ENCODE results near the gene HS6ST1.

The HS6ST1 gene

DNA sequence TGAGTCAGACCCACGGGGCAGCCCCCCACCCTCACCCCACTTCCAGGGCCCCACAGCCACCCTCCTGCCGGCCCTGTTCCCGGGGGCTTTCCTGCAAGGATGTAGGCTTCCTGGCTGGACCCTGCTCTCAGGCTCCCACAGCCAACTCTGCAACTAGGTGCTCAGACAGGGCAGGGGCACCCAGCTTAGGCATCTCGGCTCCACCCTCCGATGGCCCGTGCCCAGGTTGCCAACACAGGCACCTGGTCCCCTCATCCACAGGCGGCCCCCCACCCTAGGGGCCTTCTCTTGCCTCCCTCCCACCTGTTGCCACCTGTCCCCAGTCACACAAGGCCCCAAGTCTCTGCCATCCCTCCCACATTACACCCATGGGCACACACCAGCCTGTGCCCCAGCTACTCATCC, 34.6 kb downstream of the HS6ST1 start:
- no peaks in the 10 kb centered on the region for H3K36me3 ChIP-seq (ENCODE audit: control insufficient read depth, insufficient read depth, low read length)
- 90 to 100% methylated on average over 2 to 4 of the region's 7 CpGs for WGBS, 2 experiments (ENCODE audit: insufficient coverage in 2 of 2)

DNA sequence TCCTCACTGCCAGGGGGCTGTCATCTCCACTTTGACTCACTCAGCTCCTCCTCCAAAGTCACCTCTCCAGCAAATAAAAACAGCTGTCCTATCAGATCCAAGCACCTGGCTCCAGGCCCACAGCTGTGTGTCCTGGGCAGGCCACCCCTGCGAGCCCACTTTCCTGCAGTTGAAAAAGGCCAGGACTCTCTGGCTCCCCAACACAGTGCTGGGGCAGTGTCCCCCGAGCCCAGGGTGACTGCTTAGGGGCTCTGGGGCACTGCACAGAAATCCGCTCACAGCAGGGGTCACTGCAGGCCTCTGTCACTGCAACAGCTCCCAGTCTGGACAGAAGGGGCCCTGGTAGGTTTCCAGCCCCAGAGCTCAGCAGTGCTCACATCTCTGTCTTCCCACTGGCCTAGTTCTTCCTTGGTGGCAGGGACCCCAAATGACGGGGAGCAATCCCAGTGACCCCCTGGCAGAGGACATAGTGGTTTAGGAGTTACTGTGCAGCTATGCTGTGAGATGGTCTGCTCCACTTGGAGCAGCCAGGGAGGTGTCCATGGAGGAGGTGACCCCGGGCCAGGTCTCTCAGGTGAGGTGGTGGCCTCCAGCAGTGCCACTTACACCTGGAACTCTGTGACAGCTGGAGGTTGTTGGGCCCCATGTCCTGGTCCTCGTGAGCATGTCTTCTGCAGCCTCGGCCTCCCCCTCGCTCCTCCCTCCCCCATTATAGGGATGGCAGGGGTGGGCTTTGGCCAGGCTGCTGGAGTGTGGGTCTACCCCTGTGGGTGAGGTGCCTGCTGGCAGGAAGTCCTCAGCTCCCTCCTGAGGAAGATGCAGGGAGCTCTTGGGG, 35.5 kb downstream of the HS6ST1 start:
- Histone ChIP-seq H3K4me3 (ENCODE audit: extremely low read depth, insufficient read depth, low read length, poor library complexity, severe bottlenecking) (no peak overlapping the region), H3K36me3 (ENCODE audit: control insufficient read depth, insufficient read depth, low read length) (no peaks in the 10 kb centered on the region), H3K9me3 (ENCODE audit: control insufficient read depth, low read length) (no peaks in the 10 kb centered on the region), H3K4me1 (ENCODE audit: control insufficient read depth, insufficient read depth, low read length, poor library complexity, severe bottlenecking) (peaks cover 8% of the 10 kb centered on the region), H3K27ac (ENCODE audit: low read depth, low read length, severe bottlenecking) (no peak overlapping the region)
- WGBS, 2 experiments (ENCODE audit: insufficient coverage in 2 of 2) = 90 to 98% methylated on average over 5 to 6 of the region's 8 CpGs

More for the DNA sequence above, 34.6 kb downstream of the HS6ST1 start:
- peaks cover 8% of the 10 kb centered on the region for H3K4me1 ChIP-seq (ENCODE audit: control insufficient read depth, insufficient read depth, low read length, poor library complexity, severe bottlenecking)
- H3K27ac ChIP-seq (ENCODE audit: low read depth, low read length, severe bottlenecking) = no peak overlapping the region
- H3K9me3 ChIP-seq (ENCODE audit: control insufficient read depth, low read length) = no peaks in the 10 kb centered on the region
- no peak overlapping the region for H3K4me3 ChIP-seq (ENCODE audit: extremely low read depth, insufficient read depth, low read length, poor library complexity, severe bottlenecking)

DNA sequence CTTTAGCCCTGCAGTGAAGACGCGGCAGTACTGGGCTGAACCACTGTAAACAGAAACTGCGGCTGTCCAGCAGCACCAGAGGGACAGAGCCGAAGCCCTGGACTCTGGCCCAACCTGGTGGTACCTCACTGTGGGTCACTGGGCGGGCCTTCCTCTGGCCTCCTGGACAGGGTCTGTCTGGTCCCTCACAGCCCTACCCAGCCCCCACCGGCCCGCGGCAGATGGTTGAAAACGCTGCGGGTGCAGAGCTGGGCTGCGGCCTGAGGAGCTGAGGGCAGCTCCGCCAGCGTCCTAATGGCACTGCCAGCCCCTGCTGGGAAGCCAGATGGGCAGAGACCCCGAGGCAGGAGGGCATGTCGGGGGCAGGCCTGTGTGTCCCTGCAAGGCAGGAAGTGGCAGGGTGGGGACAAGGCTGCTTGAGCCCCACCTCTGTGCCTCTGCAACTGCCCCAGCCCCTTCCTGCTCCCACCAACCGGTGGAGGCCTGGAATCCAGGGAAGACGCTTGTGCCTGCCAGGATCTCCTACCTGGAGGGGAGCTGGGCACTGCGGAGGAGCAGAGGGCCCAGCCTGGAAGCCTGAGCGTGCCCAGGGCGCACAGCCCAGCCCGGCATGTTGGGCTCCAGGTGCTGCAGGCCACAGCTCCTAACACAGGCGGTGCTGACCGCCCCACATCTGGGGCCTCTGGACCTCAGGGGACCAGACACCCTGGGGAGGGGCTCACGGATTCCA, 36.3 kb downstream of the HS6ST1 start:
- H3K4me1 ChIP-seq (ENCODE audit: control insufficient read depth, insufficient read depth, low read length, poor library complexity, severe bottlenecking) = peaks cover 8% of the 10 kb centered on the region
- 91% methylated on average over 18 to 22 of the region's 24 CpGs for WGBS, 2 experiments (ENCODE audit: insufficient coverage in 2 of 2)
- no peaks in the 10 kb centered on the region for H3K9me3 ChIP-seq (ENCODE audit: control insufficient read depth, low read length)
- H3K27ac ChIP-seq (ENCODE audit: low read depth, low read length, severe bottlenecking) = no peak overlapping the region
- H3K4me3 ChIP-seq (ENCODE audit: extremely low read depth, insufficient read depth, low read length, poor library complexity, severe bottlenecking) = no peak overlapping the region
- H3K36me3 ChIP-seq (ENCODE audit: control insufficient read depth, insufficient read depth, low read length) = no peaks in the 10 kb centered on the region

DNA sequence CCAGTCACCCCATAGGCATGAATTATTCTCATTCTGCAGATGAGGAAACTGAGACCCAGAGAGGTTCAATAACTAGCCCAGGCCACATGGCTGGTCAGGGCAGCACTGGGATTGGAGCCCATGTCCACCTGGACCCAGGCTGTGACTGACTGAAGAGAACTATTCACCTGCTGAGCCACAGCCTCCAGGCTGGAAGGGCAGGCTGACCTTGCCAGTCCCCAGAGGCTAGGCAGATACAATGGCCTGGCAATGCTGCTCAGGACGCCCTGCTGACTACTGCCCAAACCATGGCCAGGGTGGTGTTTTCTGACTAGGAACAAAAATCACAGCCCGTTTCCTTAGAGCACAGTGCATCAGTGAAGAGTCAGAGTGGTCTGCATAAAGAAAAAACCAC, 36.8 kb downstream of the HS6ST1 start:
- 92 to 100% methylated on average over 2 of the region's 2 CpGs for WGBS, 2 experiments (ENCODE audit: insufficient coverage in 2 of 2)
- Histone ChIP-seq H3K36me3 (ENCODE audit: control insufficient read depth, insufficient read depth, low read length) (no peaks in the 10 kb centered on the region), H3K4me3 (ENCODE audit: extremely low read depth, insufficient read depth, low read length, poor library complexity, severe bottlenecking) (no peak overlapping the region), H3K9me3 (ENCODE audit: control insufficient read depth, low read length) (no peaks in the 10 kb centered on the region), H3K4me1 (ENCODE audit: control insufficient read depth, insufficient read depth, low read length, poor library complexity, severe bottlenecking) (peaks cover 8% of the 10 kb centered on the region), H3K27ac (ENCODE audit: low read depth, low read length, severe bottlenecking) (no peak overlapping the region)

DNA sequence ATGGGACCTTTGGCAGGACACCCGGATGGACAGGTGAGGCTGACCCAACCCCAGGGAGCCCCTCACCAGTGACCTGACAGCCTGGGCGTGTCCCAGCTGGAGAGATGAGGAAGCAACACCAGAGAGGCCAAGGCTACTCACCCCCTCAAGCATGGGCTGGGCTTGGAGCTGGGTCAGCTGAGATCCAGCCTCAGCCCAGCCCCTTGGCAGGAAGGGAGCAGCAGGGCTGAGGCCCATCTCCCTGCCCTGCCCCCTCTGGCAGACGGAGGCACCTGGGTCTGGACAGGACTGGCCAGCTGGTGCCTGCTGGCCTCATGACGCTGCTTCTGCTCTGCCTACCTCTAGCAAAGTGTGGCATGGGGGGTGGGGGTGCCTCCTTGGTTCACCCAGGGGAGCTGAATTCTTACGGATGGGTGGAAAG, 37.8 kb downstream of the HS6ST1 start:
- H3K27ac ChIP-seq (ENCODE audit: low read depth, low read length, severe bottlenecking) = no peak overlapping the region
- H3K4me3 ChIP-seq (ENCODE audit: extremely low read depth, insufficient read depth, low read length, poor library complexity, severe bottlenecking) = no peak overlapping the region
- no peaks in the 10 kb centered on the region for H3K9me3 ChIP-seq (ENCODE audit: control insufficient read depth, low read length)
- peaks cover 9% of the 10 kb centered on the region for H3K4me1 ChIP-seq (ENCODE audit: control insufficient read depth, insufficient read depth, low read length, poor library complexity, severe bottlenecking)
- no peaks in the 10 kb centered on the region for H3K36me3 ChIP-seq (ENCODE audit: control insufficient read depth, insufficient read depth, low read length)
- 84 to 88% methylated on average over 2 to 4 of the region's 5 CpGs for WGBS, 2 experiments (ENCODE audit: insufficient coverage in 2 of 2)

DNA sequence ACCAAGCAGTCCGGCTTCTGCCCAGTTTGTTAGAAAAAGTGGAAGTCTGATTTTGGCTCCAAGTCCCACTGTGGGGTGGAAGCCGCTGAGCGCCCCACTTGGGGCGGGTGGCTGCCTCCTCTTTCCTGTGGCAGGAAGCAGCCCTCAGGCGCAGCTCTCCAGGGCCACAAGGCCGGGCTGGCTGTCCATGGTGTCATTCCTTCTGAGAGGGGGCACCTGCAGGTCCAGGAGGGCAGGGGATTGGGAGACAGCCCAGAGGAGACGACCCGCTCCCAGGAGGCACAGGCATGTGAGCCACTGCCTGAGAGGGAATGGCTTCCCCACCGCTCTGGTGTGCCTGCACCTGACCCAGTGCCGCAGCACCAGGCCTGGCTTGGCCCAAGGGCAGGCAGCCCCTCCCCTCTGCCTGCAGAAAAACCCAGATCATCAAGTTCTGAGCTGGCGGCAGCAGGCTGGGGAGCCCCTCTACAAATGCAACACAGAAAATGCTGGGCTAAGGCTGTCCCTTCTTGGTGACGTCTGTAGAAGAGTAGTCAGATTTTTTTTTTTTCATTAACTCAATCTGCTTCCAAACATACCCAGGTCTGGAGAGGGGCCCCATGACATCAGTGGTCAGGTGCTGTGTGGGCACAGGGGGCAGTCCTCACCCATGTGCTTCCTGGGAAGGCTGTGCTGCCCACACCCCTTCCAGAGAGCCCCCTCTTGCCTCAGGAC, 38.4 kb downstream of the HS6ST1 start:
- H3K9me3 ChIP-seq (ENCODE audit: control insufficient read depth, low read length) = no peaks in the 10 kb centered on the region
- peaks cover 5% of the 10 kb centered on the region for H3K36me3 ChIP-seq (ENCODE audit: control insufficient read depth, insufficient read depth, low read length)
- WGBS, 2 experiments (ENCODE audit: insufficient coverage in 2 of 2) = 93 to 98% methylated on average over 8 to 11 of the region's 12 CpGs
- peaks cover 9% of the 10 kb centered on the region for H3K4me1 ChIP-seq (ENCODE audit: control insufficient read depth, insufficient read depth, low read length, poor library complexity, severe bottlenecking)
- H3K27ac ChIP-seq (ENCODE audit: low read depth, low read length, severe bottlenecking) = no peak overlapping the region
- no peak overlapping the region for H3K4me3 ChIP-seq (ENCODE audit: extremely low read depth, insufficient read depth, low read length, poor library complexity, severe bottlenecking)

DNA sequence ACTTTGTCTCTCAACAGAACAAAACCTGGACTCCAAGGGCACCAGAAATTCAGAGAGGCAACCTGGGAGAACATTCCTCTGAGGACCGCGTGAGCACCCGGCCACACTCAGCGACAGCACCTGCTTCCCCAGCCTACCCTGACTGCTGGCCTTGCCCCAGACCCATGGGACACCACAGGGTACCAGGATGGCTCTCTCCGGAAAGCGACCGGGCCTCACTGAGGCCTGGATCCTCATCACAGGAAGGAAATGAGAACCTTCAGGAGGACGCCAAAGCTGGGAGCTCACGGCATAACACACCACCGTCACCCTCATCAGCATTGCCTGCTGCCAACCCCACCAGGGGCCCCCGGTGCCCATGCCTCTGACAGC, 38.9 kb downstream of the HS6ST1 start:
- H3K36me3 ChIP-seq (ENCODE audit: control insufficient read depth, insufficient read depth, low read length) = peaks cover 10% of the 10 kb centered on the region
- 92 to 97% methylated on average over 7 to 10 of the region's 11 CpGs for WGBS, 2 experiments (ENCODE audit: insufficient coverage in 2 of 2)
- H3K27ac ChIP-seq (ENCODE audit: low read depth, low read length, severe bottlenecking) = no peak overlapping the region
- H3K4me1 ChIP-seq (ENCODE audit: control insufficient read depth, insufficient read depth, low read length, poor library complexity, severe bottlenecking) = peaks cover 9% of the 10 kb centered on the region
- no peak overlapping the region for H3K4me3 ChIP-seq (ENCODE audit: extremely low read depth, insufficient read depth, low read length, poor library complexity, severe bottlenecking)
- H3K9me3 ChIP-seq (ENCODE audit: control insufficient read depth, low read length) = no peaks in the 10 kb centered on the region

DNA sequence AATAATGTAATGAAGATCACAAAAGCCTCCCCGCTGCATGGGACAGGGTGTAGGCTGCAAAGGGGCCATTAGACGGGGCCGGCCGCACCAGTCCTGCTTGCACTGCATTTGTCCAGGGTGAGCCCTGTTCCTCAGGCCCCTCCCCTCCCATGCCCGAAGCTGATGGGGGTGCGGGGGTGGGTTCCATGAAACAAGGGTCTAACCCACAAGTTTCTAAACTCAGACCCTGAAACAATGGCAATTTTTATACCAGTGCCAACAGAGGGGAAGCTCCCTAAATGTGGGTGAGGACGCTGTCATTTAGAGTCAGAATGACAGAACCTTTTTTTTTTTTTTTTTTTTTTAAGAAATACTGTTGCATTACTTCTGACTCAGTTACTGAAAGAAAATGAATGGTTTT, 39.7 kb downstream of the HS6ST1 start:
- H3K36me3 ChIP-seq (ENCODE audit: control insufficient read depth, insufficient read depth, low read length) = peaks cover 17% of the 10 kb centered on the region
- peaks cover 9% of the 10 kb centered on the region for H3K4me1 ChIP-seq (ENCODE audit: control insufficient read depth, insufficient read depth, low read length, poor library complexity, severe bottlenecking)
- H3K4me3 ChIP-seq (ENCODE audit: extremely low read depth, insufficient read depth, low read length, poor library complexity, severe bottlenecking) = no peak overlapping the region
- H3K27ac ChIP-seq (ENCODE audit: low read depth, low read length, severe bottlenecking) = no peak overlapping the region
- 80 to 82% methylated on average over 1 to 5 of the region's 7 CpGs for WGBS, 2 experiments (ENCODE audit: insufficient coverage in 2 of 2)
- H3K9me3 ChIP-seq (ENCODE audit: control insufficient read depth, low read length) = peaks cover 6% of the 10 kb centered on the region

DNA sequence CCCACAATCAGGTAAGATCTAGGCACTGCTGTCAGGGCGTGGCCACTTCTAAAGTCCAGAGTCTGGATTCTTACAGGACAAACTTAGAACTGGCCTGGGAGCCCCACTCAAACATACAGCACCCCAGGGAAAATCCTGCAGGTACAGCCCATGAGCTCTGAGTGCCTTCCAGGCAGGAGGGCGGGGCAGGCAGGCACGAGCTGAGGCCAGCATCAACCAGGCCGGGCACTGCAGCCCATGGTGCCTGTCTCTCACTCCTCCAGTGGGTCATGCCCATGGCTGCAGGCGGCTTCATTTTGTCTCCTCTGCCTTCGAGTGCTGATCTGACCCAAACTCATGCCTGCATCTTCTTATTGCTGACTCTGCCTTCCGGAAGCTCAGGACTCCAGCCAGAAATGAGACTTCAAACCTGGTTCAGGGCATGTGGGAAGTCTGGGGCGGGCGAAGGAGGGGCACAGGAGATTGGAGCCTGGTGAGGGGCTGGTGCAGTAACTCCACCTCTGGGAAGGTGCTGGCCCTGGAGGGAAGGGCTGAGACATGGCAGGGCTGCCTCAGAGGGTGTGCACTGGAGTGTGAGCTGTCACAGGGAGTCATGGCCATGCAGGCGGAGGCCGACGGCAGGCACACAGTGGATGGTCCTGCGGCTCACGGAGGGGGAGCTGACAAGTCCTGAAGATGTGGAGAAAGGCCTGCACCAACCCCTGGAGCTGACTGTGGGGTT, 40.5 kb downstream of the HS6ST1 start:
- Histone ChIP-seq H3K27ac (ENCODE audit: low read depth, low read length, severe bottlenecking) (no peak overlapping the region), H3K4me3 (ENCODE audit: extremely low read depth, insufficient read depth, low read length, poor library complexity, severe bottlenecking) (no peak overlapping the region), H3K9me3 (ENCODE audit: control insufficient read depth, low read length) (peaks cover 6% of the 10 kb centered on the region), H3K36me3 (ENCODE audit: control insufficient read depth, insufficient read depth, low read length) (peaks cover 18% of the 10 kb centered on the region), H3K4me1 (ENCODE audit: control insufficient read depth, insufficient read depth, low read length, poor library complexity, severe bottlenecking) (peaks cover 6% of the 10 kb centered on the region)
- WGBS, 2 experiments (ENCODE audit: insufficient coverage in 2 of 2) = 91 to 92% methylated on average over 11 to 14 of the region's 14 CpGs
